AG09309 (cell line): ENCODE measurements around the gene ASPSCR1.
"Not testable (repeated sequence)": the region's sequence is repeated elsewhere in the genome, so short reads cannot be mapped to it uniquely, and the experiment has no call there.

Experiments
- DNase-seq: peaks from one replicate; pipeline ENCODE4 v3.0.0-alpha.2; 2010; ENCODE audit warnings: low read depth
- H3K4me3 ChIP-seq: 2 replicates; pipeline ENCODE4 v1.5.1; 2011; ENCODE audit warnings: mild to moderate bottlenecking, low read depth, low read length, moderate library complexity; ENCODE audit not compliant: control insufficient read depth
- CTCF ChIP-seq: IDR thresholded peaks from 2 replicates; pipeline ENCODE4 v1.5.1; 2011; ENCODE audit warnings: mild to moderate bottlenecking, low read depth, low read length, inconsistent platforms; ENCODE audit not compliant: insufficient read depth, control insufficient read depth; ENCODE audit errors: missing control alignments

The ASPSCR1 gene

GRCh38 chr17:81944858-81945257 lies 32.6 kb upstream of the ASPSCR1 start:
- DNase-seq, result no peak
- H3K4me3 ChIP-seq, result no peak overlapping the region
- no peak for TF ChIP-seq CTCF

GRCh38 chr17:81947189-81947588 lies 30.2 kb upstream of the ASPSCR1 start, which contains the start of gene MYADML2:
Gene MYADML2, minus strand, starts transcription at chr17:81947233. Its CDS starts 5,492 bp downstream, at chr17:81941741.
- no peak for TF ChIP-seq CTCF
- DNase-seq, result no peak
- no peak within 1 kb of the TSS for H3K4me3 ChIP-seq

GRCh38 chr17:81948635-81949378 lies 28.6 kb upstream of the ASPSCR1 start:
- H3K4me3 ChIP-seq, result no peak overlapping the region
- no peak for TF ChIP-seq CTCF
- DNase-seq, result no peak

- no peak for TF ChIP-seq CTCF
- no peak overlapping the region for H3K4me3 ChIP-seq
- no peak for DNase-seq
Observed at GRCh38 chr17:81950501-81950900, 26.9 kb upstream of the ASPSCR1 start.

GRCh38 chr17:81951785-81952684 lies 25.4 kb upstream of the ASPSCR1 start:
- H3K4me3 ChIP-seq, result no peak overlapping the region
- no peak for TF ChIP-seq CTCF
- DNase-seq, result no peak

GRCh38 chr17:81952792-81953228 lies 24.6 kb upstream of the ASPSCR1 start:
- no peak for TF ChIP-seq CTCF
- no peak overlapping the region for H3K4me3 ChIP-seq
- no peak for DNase-seq

- not testable (repeated sequence) for H3K4me3 ChIP-seq, DNase-seq
Observed at GRCh38 chr17:81953443-81953842, 24.0 kb upstream of the ASPSCR1 start.
